ENCODE results near the gene OASL. TPM values are rescaled to one million over a fixed set of nuclear protein-coding genes. Genes with fewer than 3 reads are reported as not detected.
A peak's percentile ranks its signal among the peaks of the same experiment; 100 is the strongest.

OASL gene
- total and polyA plus RNA-seq, 10 of the 15 experiments (the other 5 are each of a cell fraction or from before 2014, with no cell fraction given), result 2.3 to 9.1 (median 2.7) TPM

DNA sequence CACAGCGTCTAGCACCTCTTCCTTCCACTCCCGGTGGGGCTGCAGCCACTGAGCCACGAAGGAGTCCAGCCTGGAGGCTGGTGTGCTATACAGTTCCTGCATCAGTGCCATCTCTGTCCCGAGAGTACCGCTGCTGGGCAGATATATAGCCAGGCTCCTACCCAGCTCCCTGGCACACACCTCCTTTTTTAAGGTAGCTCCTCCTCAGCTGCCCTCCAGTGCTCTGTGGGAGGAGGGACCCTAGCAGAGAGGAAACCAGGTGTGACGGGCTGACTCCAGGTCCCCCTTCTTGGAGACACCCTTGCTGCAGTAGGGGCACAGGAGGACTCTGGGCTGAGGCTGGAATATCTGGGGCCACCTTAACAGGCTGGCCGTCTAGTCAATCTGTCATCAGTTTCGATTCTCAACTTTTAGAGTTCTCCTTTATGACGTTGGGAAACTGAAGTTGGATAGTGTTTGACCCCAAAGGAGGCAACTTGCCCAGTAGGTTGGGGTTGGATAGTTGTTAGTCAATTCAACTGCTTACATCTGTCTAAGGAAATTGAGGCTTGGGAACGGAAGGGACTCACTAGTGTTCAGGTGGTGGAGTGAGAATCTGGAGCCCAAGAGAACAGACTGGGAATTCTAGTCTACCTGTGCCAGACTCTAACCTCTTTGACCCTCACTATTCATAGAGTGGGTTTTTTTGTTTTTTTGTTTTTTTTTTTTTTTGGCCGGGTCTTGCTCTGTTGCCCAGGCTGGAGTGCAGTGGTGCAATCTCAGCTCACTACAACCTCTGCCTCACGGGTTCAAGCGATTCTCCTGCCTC lies at the start of gene OASL (continued):
- TF ChIP-seq, protein P1, sequence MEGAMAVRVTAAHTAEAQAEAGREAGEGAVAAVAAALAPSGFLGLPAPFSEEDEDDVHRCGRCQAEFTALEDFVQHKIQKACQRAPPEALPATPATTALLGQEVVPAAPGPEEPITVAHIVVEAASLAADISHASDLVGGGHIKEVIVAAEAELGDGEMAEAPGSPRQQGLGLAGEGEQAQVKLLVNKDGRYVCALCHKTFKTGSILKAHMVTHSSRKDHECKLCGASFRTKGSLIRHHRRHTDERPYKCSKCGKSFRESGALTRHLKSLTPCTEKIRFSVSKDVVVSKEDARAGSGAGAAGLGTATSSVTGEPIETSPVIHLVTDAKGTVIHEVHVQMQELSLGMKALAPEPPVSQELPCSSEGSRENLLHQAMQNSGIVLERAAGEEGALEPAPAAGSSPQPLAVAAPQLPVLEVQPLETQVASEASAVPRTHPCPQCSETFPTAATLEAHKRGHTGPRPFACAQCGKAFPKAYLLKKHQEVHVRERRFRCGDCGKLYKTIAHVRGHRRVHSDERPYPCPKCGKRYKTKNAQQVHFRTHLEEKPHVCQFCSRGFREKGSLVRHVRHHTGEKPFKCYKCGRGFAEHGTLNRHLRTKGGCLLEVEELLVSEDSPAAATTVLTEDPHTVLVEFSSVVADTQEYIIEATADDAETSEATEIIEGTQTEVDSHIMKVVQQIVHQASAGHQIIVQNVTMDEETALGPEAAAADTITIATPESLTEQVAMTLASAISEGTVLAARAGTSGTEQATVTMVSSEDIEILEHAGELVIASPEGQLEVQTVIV (IDR thresholded peaks at IDR 0.05; ENCODE audit: borderline replicate concordance, partially characterized antibody), result peak; percentile 73
- TF ChIP-seq POLR2AphosphoS5 (IDR thresholded peaks at IDR 0.05; ENCODE audit: low read length) (peak; percentile 98), SUPT20H (IDR thresholded peaks at IDR 0.05; ENCODE audit: borderline replicate concordance, control insufficient read depth, low read depth, low read length) (no peak), SMC3 (IDR thresholded peaks at IDR 0.05; ENCODE audit: borderline replicate concordance, low read length) (no peak), TAF1 (IDR thresholded peaks at IDR 0.05; ENCODE audit: borderline replicate concordance, low read depth, low read length) (no peak), SRF (IDR thresholded peaks at IDR 0.05; ENCODE audit: low read depth in 2 of 2, low read length in 2 of 2) (no peak), RELA (IDR thresholded peaks at IDR 0.05; ENCODE audit: borderline replicate concordance, partially characterized antibody) (peak; percentile 38), MXI1 (IDR thresholded peaks at IDR 0.05; ENCODE audit: low read depth, low read length) (no peak), CREM (IDR thresholded peaks at IDR 0.05; ENCODE audit: low read depth) (peak; percentile 67), WRNIP1 (IDR thresholded peaks at IDR 0.05; ENCODE audit: borderline replicate concordance, low read depth, low read length) (peak; percentile 100)
- TF ChIP-seq, protein P2, sequence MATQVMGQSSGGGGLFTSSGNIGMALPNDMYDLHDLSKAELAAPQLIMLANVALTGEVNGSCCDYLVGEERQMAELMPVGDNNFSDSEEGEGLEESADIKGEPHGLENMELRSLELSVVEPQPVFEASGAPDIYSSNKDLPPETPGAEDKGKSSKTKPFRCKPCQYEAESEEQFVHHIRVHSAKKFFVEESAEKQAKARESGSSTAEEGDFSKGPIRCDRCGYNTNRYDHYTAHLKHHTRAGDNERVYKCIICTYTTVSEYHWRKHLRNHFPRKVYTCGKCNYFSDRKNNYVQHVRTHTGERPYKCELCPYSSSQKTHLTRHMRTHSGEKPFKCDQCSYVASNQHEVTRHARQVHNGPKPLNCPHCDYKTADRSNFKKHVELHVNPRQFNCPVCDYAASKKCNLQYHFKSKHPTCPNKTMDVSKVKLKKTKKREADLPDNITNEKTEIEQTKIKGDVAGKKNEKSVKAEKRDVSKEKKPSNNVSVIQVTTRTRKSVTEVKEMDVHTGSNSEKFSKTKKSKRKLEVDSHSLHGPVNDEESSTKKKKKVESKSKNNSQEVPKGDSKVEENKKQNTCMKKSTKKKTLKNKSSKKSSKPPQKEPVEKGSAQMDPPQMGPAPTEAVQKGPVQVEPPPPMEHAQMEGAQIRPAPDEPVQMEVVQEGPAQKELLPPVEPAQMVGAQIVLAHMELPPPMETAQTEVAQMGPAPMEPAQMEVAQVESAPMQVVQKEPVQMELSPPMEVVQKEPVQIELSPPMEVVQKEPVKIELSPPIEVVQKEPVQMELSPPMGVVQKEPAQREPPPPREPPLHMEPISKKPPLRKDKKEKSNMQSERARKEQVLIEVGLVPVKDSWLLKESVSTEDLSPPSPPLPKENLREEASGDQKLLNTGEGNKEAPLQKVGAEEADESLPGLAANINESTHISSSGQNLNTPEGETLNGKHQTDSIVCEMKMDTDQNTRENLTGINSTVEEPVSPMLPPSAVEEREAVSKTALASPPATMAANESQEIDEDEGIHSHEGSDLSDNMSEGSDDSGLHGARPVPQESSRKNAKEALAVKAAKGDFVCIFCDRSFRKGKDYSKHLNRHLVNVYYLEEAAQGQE (IDR thresholded peaks at IDR 0.05; ENCODE audit: low read depth, low read length), result no peak
- TF ChIP-seq, protein P3, sequence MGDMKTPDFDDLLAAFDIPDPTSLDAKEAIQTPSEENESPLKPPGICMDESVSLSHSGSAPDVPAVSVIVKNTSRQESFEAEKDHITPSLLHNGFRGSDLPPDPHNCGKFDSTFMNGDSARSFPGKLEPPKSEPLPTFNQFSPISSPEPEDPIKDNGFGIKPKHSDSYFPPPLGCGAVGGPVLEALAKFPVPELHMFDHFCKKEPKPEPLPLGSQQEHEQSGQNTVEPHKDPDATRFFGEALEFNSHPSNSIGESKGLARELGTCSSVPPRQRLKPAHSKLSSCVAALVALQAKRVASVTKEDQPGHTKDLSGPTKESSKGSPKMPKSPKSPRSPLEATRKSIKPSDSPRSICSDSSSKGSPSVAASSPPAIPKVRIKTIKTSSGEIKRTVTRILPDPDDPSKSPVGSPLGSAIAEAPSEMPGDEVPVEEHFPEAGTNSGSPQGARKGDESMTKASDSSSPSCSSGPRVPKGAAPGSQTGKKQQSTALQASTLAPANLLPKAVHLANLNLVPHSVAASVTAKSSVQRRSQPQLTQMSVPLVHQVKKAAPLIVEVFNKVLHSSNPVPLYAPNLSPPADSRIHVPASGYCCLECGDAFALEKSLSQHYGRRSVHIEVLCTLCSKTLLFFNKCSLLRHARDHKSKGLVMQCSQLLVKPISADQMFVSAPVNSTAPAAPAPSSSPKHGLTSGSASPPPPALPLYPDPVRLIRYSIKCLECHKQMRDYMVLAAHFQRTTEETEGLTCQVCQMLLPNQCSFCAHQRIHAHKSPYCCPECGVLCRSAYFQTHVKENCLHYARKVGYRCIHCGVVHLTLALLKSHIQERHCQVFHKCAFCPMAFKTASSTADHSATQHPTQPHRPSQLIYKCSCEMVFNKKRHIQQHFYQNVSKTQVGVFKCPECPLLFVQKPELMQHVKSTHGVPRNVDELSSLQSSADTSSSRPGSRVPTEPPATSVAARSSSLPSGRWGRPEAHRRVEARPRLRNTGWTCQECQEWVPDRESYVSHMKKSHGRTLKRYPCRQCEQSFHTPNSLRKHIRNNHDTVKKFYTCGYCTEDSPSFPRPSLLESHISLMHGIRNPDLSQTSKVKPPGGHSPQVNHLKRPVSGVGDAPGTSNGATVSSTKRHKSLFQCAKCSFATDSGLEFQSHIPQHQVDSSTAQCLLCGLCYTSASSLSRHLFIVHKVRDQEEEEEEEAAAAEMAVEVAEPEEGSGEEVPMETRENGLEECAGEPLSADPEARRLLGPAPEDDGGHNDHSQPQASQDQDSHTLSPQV (IDR thresholded peaks at IDR 0.05), result no peak
- TF ChIP-seq, protein P4, sequence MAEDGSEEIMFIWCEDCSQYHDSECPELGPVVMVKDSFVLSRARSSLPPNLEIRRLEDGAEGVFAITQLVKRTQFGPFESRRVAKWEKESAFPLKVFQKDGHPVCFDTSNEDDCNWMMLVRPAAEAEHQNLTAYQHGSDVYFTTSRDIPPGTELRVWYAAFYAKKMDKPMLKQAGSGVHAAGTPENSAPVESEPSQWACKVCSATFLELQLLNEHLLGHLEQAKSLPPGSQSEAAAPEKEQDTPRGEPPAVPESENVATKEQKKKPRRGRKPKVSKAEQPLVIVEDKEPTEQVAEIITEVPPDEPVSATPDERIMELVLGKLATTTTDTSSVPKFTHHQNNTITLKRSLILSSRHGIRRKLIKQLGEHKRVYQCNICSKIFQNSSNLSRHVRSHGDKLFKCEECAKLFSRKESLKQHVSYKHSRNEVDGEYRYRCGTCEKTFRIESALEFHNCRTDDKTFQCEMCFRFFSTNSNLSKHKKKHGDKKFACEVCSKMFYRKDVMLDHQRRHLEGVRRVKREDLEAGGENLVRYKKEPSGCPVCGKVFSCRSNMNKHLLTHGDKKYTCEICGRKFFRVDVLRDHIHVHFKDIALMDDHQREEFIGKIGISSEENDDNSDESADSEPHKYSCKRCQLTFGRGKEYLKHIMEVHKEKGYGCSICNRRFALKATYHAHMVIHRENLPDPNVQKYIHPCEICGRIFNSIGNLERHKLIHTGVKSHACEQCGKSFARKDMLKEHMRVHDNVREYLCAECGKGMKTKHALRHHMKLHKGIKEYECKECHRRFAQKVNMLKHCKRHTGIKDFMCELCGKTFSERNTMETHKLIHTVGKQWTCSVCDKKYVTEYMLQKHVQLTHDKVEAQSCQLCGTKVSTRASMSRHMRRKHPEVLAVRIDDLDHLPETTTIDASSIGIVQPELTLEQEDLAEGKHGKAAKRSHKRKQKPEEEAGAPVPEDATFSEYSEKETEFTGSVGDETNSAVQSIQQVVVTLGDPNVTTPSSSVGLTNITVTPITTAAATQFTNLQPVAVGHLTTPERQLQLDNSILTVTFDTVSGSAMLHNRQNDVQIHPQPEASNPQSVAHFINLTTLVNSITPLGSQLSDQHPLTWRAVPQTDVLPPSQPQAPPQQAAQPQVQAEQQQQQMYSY (CRISPR knock-in tag; IDR thresholded peaks at IDR 0.05), result no peak

All from GM12878 (cell line).